Measurements from ENCODE around the gene FGF22. TPM values are rescaled to one million over a fixed set of nuclear protein-coding genes. Genes with fewer than 3 reads are reported as not detected.
"Not testable (repeated sequence)": the region's sequence is repeated elsewhere in the genome, so short reads cannot be mapped to it uniquely, and the experiment has no call there.

The FGF22 gene
- total RNA-seq, 1 experiment from 2014 or later = 0.36 TPM

DNA sequence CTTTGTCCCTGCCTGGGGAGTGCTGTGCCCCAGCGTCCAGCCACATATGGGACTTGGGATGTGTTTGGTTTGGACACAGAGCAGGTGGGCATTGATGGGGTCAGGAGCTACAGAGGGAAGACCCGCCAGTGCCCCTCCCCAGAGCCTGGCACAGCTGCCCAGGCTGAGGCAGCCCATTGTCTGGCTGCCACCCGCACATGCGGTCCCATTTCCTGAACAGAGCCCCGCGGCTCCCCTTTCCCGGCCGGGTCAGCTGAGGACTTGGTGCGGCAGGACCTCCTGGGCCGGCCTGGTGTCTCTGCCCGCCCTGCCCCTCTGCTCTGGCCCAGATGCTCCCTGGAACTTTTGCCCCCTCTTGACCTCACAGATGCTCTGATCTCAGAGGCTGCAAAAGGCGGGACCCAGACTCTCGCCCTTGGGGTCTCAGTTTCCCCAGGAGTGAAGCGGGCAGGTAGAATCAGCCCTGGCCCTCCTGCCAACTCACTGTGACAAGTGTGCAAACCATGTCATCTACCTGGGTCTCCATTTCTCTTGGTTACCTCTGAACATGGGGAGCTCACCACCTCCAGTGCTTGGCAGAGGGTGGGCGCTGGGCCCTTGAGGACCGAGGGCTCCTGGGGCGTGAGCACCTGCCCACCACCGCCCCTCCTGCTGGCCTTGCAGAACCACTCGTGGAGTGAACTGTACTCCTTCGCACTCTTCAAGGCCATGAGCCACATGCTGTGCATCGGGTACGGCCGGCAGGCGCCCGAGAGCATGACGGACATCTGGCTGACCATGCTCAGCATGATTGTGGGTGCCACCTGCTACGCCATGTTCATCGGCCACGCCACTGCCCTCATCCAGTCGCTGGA lies 32.2 kb upstream of the FGF22 start:
- no peak for DNase-seq (ENCODE audit: low spot score)

GRCh38 chr19:608155-609003 lies 31.3 kb upstream of the FGF22 start:
- no peak for DNase-seq (ENCODE audit: low spot score)

DNA sequence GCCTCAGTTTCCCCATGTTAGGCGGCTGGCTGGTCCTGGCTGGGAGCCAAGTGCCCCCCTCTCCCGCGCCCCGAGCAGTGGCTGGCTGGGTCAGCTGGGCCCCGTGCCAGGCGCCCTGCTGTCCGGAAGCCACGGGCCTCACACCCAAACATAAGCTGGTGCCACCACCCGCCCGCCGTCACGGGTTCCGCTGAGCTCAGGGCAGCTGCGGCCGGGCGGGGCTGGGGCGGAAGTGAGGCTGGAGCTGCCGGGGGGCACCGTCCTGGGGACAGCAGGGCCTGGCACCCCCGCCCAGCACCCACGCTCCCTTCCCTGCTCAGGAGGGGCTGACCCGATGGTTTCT lies 30.7 kb upstream of the FGF22 start:
- peak; percentile 17 for DNase-seq (ENCODE audit: low spot score)

DNA sequence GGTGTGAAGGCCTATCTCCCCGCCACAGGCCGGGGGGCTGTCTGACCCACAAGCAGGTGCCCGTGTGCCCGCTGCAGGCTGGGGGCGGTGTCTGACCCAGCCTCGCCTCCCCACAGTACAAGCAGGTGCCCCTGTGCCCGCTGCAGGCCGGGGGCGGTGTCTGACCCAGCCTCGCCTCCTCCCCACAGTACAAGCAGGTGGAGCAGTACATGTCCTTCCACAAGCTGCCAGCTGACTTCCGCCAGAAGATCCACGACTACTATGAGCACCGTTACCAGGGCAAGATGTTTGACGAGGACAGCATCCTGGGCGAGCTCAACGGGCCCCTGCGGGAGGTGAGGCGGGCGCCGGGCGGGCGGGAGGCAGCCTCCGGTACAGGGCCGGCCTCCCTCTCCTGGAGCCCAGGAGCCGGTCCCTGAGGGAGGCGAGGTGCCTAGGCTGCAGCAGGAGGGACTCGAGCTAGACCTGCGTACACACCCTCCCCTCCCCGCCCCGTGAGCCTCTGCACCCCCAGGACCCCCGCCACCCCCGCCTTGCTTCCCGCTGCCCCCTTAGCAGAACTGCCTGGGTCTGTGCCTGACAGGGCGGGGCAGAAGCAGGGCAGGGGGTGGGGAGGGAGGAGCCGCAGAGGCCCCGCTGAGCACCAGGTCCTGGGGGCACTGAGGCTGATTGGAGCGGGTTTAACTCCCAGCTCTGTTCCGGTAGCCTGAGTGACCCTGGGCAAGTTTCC lies 29.4 kb upstream of the FGF22 start:
- peak; percentile 13 for DNase-seq (ENCODE audit: low spot score)

DNA sequence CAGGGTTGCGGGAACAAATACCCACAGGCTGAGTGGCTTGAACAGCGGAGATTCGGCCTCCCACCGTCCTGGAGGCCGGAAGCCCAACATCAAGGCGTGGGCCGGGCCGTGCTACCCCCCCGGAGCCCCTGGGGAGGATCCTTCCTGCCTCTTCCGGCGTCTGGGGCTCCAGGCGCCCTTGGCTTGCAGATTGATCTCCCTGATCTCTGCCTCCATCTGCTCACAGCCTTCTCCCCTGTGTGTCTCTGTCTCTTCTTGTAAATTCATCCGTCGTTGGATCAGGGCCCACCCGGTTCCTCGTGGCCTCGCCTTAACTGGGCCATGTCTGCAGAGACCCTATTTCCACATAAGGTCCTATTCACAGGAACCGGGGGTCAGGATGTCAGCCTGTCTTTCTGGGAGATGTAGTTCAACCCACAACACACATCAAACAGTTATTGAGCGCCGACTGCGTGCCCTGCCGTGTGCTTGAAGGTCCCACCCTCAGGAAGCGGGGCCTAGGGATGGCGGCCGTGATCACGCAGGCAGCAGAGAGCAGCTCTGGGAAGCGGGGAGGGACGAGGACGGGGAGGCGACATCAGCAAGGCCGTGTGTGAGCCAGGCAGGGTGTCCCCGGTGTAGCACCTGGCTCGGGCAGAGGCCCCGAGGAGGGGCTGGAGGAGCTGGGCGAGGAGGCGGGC lies 28.7 kb upstream of the FGF22 start:
- DNase-seq (ENCODE audit: low spot score) = no peak

DNA sequence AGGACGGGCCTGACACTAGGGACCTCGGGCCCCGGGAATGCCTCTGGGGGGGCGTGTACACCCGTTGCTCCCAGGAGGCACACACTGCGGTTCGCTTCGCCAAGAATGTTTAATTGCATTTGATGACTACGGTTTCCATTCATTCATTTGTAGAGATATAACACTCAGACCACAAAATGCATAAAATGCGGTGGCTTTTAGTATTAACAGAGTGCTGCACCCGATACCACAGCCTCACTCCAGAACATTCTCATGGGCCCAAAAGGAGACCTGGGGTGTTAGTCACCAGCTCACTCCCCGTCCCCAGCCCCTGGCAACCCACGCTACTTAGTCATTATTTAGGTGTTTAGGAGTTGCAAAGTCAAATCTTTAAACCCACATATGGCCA lies 28.2 kb upstream of the FGF22 start:
- DNase-seq (ENCODE audit: low spot score) = no peak

GRCh38 chr19:612941-613340 lies 26.7 kb upstream of the FGF22 start:
- DNase-seq (ENCODE audit: low spot score) = no peak

GRCh38 chr19:613732-614567 lies 25.7 kb upstream of the FGF22 start:
- no peak for DNase-seq (ENCODE audit: low spot score)

DNA sequence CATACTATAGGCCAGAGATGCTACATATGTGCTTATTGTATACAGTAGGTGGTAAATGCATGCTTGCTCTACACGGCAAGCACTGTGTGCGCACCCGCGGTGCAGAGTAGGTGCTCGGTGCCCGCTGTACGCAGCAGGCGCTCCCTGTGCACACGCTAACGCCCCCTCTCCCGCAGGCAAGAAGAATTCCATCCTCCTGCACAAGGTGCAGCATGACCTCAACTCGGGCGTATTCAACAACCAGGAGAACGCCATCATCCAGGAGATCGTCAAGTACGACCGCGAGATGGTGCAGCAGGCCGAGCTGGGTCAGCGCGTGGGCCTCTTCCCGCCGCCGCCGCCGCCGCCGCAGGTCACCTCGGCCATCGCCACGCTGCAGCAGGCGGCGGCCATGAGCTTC lies 24.1 kb upstream of the FGF22 start:
- DNase-seq (ENCODE audit: low spot score) = peak; percentile 38

DNA sequence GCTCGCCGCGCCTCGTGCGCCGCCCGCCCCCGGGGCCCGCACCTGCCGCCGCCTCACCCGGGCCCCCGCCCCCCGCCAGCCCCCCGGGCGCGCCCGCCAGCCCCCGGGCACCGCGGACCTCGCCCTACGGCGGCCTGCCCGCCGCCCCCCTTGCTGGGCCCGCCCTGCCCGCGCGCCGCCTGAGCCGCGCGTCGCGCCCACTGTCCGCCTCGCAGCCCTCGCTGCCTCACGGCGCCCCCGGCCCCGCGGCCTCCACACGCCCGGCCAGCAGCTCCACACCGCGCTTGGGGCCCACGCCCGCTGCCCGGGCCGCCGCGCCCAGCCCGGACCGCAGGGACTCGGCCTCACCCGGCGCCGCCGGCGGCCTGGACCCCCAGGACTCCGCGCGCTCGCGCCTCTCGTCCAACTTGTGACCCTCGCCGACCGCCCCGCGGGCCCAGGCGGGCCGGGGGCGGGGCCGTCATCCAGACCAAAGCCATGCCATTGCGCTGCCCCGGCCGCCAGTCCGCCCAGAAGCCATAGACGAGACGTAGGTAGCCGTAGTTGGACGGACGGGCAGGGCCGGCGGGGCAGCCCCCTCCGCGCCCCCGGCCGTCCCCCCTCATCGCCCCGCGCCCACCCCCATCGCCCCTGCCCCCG lies 23.5 kb upstream of the FGF22 start:
- DNase-seq (ENCODE audit: low spot score) = no peak

DNA sequence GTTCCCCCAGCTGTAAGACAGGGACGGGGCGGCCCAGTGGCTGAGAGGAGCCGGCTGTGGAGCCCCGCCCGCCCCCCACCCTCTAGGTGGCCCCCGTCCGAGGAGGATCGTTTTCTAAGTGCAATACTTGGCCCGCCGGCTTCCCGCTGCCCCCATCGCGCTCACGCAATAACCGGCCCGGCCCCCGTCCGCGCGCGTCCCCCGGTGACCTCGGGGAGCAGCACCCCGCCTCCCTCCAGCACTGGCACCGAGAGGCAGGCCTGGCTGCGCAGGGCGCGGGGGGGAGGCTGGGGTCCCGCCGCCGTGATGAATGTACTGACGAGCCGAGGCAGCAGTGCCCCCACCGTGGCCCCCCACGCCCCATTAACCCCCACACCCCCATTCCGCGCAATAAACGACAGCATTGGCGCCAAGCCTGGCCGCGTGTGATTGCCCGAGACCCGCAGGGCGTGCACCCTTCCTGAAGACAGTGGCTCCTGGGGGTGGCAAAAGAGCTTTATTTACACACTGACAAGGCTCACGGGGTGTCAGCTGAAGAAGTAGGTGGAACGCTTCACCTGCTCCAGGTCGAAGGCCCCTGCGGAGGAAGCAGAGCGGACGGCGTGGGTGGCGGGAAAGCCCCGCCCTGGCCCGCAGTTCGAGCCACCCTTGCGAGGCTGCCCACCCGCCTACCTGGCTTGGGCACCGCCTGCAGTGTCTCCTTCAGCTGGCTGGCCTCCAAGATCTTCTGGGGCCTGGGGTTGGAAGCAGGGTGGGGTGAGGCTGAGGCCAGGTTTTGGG lies 22.7 kb upstream of the FGF22 start:
- DNase-seq (ENCODE audit: low spot score) = peak; percentile 49

GRCh38 chr19:617551-618246 lies 22.0 kb upstream of the FGF22 start:
- DNase-seq (ENCODE audit: low spot score) = no peak

DNA sequence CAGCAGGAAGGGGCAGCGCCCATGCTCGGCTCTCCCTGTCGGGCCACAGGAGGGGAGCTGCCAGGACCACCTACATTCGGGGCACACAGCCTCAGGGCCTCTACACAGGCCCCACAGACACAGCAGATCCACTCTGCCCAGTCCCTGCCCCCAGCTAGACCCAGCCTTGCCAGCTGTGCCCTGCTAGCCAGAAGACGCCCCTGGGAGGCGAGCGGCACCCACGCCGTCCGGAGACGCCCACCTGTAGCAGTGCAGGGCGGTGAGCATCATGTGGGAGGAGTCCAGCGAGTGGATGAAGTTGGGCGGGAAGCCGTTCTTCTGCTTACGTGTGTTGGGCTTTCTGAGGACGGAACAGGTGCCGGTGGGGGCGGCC lies 21.4 kb upstream of the FGF22 start:
- no peak for DNase-seq (ENCODE audit: low spot score)

DNA sequence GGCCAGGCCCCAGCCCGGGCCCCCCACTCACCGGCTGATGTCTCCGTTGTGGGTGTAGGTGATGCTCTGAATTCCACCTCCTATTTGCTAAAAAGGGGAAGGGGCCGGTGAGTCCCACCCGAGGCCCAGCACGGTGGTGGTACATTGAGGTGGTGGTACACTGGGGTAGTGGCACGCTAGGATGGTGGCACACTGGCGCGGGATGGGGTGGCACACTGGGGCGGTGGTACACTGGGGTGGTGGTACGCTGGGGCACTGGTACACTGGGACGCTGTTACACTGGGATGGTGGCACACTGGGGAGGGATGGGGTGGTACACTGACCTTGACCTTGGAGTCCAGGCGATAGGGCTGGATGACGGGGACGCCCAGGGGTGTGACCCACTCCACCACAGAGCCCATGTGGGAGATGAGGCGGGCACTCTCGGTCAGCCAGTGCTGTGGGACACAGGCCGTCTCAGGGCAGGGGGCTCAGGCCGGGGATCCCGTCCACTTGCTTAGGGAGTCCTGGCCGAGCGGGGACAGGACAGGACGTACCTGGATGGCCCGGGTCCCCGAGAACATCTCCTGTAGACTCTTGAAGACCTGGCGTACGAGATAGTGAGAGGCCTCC lies 20.9 kb upstream of the FGF22 start:
- no peak for DNase-seq (ENCODE audit: low spot score)

GRCh38 chr19:619286-620002 lies 20.2 kb upstream of the FGF22 start:
- DNase-seq (ENCODE audit: low spot score) = no peak

GRCh38 chr19:620166-620862 lies 19.4 kb upstream of the FGF22 start:
- DNase-seq (ENCODE audit: low spot score) = no peak

GRCh38 chr19:621191-621590 lies 18.5 kb upstream of the FGF22 start:
- DNase-seq (ENCODE audit: low spot score) = not testable (repeated sequence)

Data from HT-29 (cell line).